Measurements from ENCODE around the gene NUDT4B.
"Not testable (repeated sequence)": the region's sequence is repeated elsewhere in the genome, so short reads cannot be mapped to it uniquely, and the experiment has no call there.

NUDT4B gene

GRCh38 chr1:148735538-148735937 is 13.0 kb upstream of the NUDT4B start:
- DNase-seq (ENCODE audit: low read depth in 3 of 3, low spot score in 1 of 3) = not testable (repeated sequence)

- DNase-seq (ENCODE audit: low read depth in 3 of 3, low spot score in 1 of 3) = not testable (repeated sequence)
These were observed 9.9 kb upstream of the NUDT4B start for GRCh38 chr1:148738667-148739066.

GRCh38 chr1:148743200-148743599 is 5.4 kb upstream of the NUDT4B start:
- DNase-seq (ENCODE audit: low read depth in 3 of 3, low spot score in 1 of 3) = not testable (repeated sequence)

GRCh38 chr1:148743726-148744720 is 4.6 kb upstream of the NUDT4B start:
- DNase-seq (ENCODE audit: low read depth in 3 of 3, low spot score in 1 of 3) = not testable (repeated sequence)

- DNase-seq (ENCODE audit: low read depth in 3 of 3, low spot score in 1 of 3) = not testable (repeated sequence)
These were observed 734 bp downstream of the NUDT4B start for GRCh38 chr1:148749335-148749681.

GRCh38 chr1:148756231-148756630 is 7.7 kb downstream of the NUDT4B start:
- DNase-seq (ENCODE audit: low read depth in 3 of 3, low spot score in 1 of 3) = not testable (repeated sequence)

- DNase-seq (ENCODE audit: low read depth in 3 of 3, low spot score in 1 of 3) = not testable (repeated sequence)
These were observed 8.9 kb downstream of the NUDT4B start for GRCh38 chr1:148757446-148757845.

- DNase-seq (ENCODE audit: low read depth in 3 of 3, low spot score in 1 of 3) = not testable (repeated sequence)
These were observed 9.8 kb downstream of the NUDT4B start for GRCh38 chr1:148758412-148758811.

- not testable (repeated sequence) for DNase-seq (ENCODE audit: low read depth in 3 of 3, low spot score in 1 of 3)
These were observed 10.4 kb downstream of the NUDT4B start for GRCh38 chr1:148758925-148759324.

- DNase-seq (ENCODE audit: low read depth in 3 of 3, low spot score in 1 of 3) = not testable (repeated sequence)
These were observed 11.2 kb downstream of the NUDT4B start for GRCh38 chr1:148759749-148760148.

- DNase-seq (ENCODE audit: low read depth in 3 of 3, low spot score in 1 of 3) = not testable (repeated sequence)
These were observed 11.6 kb downstream of the NUDT4B start for GRCh38 chr1:148760206-148760605.

- DNase-seq (ENCODE audit: low read depth in 3 of 3, low spot score in 1 of 3) = not testable (repeated sequence)
These were observed 12.8 kb downstream of the NUDT4B start for GRCh38 chr1:148761360-148761759.

GRCh38 chr1:148765238-148766019 is 16.9 kb downstream of the NUDT4B start:
- DNase-seq (ENCODE audit: low read depth in 3 of 3, low spot score in 1 of 3) = not testable (repeated sequence)

- not testable (repeated sequence) for DNase-seq (ENCODE audit: low read depth in 3 of 3, low spot score in 1 of 3)
These were observed 20.0 kb downstream of the NUDT4B start for GRCh38 chr1:148768541-148768940.

- DNase-seq (ENCODE audit: low read depth in 3 of 3, low spot score in 1 of 3) = not testable (repeated sequence)
These were observed 20.9 kb downstream of the NUDT4B start for GRCh38 chr1:148769495-148769894.

- not testable (repeated sequence) for DNase-seq (ENCODE audit: low read depth in 3 of 3, low spot score in 1 of 3)
These were observed 25.1 kb downstream of the NUDT4B start for GRCh38 chr1:148773690-148774089.

- not testable (repeated sequence) for DNase-seq (ENCODE audit: low read depth in 3 of 3, low spot score in 1 of 3)
These were observed 25.5 kb downstream of the NUDT4B start for GRCh38 chr1:148774102-148774501.

GRCh38 chr1:148775263-148775662 is 26.7 kb downstream of the NUDT4B start:
- DNase-seq (ENCODE audit: low read depth in 3 of 3, low spot score in 1 of 3) = not testable (repeated sequence)

GRCh38 chr1:148777649-148778048 is 29.1 kb downstream of the NUDT4B start:
- DNase-seq (ENCODE audit: low read depth in 3 of 3, low spot score in 1 of 3) = not testable (repeated sequence)

GRCh38 chr1:148780404-148780803 is 31.8 kb downstream of the NUDT4B start:
- DNase-seq (ENCODE audit: low read depth in 3 of 3, low spot score in 1 of 3) = not testable (repeated sequence)

- DNase-seq (ENCODE audit: low read depth in 3 of 3, low spot score in 1 of 3) = not testable (repeated sequence)
These were observed 43.0 kb downstream of the NUDT4B start for GRCh38 chr1:148791543-148792099.
